Measurements from ENCODE around the gene OSBPL2.

Gene OSBPL2

DNA sequence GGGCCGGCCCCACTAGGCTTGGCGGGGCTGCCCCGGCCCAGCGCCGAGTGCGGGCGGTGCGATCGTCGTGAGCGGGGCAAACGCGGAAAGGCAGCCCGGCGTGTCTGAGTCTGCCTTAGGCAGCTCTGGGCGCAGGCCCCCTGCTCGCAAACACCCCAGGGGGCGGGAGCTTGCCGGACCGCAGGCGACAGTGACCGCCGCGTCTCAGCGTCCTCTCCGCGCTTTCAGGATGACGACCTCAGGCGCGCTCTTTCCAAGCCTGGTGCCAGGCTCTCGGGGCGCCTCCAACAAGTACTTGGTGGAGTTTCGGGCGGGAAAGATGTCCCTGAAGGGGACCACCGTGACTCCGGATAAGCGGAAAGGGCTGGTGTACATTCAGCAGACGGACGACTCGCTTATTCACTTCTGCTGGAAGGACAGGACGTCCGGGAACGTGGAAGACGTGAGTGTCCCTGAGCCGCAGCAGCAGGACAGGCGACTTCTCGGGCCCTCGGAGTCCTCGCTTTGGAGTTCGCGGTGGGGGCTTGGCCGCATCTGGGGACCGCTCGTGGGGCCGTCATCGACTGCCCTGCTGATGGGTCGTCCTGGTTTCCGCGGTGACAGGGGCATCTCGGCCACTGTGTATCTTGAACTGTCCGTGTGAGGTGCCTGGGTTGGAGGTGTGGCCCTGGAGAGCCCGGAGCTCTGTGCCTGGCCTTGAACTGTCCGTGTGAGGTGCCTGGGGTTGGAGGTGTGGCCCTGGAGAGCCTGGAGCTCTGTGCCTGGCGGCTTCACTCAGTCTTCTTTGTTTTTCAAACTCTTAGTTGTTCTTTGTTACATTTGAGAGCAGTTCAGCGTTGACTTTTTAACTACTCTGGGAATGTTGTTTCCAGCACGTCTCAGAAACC is 65.3 kb downstream of the OSBPL2 start:
- DNase-seq, result peak; percentile 46

DNA sequence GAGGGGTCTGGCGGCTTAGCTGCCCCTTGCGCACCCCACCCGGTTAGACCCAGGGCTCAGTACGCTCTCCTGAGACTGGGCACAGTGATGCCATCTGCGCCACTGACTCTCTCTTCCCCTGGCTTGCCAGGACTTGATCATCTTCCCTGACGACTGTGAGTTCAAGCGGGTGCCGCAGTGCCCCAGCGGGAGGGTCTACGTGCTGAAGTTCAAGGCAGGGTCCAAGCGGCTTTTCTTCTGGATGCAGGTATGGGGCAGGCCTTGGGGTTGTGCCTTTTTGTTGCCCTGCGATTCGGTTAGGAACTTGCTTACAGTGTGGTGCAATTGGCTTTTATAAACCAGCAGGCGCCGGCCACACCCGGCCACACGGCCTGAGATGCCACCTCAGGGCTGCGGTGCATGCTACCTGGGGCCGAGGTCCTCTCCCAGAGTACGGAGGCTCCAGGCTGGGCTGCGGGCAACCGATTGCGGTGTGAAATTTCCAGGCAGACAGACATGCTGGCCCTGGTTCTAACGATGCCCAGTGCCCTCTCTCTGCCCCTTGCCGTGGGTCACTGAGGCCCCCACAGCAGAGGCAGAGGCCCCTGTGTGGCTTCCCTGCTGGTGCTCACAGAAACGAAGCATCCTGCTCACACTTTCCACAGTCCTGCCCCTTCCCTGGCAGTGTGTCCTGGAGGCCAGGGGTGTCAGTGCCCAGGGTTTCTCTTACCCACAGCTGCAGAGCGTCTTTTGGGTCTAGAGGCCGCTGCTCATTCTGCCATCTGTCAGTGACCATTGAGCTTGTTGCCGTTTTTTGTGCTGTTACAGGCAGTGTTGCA is 66.2 kb downstream of the OSBPL2 start:
- peak; percentile 68 for DNase-seq

DNA sequence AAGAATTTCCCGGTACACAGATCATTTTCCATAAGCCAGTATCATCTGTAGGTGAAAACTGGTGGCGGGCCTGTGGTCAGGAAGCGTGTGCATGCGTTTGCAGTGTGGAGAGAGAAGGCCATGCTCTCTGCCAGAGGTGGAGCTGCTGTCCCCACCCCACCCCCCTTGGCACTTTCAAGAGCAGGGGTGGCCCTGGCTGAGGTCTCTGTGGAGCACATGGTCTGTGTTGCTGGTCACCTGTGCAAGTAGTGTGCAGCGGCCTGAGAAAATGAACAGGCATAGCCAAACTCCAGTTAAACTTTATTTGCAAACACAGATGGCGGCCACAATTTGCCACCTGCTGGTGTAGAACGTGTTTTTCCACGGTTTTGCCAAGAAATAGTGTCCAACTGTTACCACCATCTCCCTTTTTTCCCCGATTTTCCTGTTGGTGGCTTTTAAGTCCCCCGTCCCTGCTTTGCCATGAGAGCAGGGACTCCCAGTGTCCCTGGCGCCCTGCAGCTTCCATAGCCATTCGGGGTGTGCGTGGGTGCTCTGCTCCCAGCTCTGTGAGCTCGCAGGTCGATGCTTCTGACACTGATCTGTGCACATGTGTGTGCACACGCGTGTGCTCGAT is 66.9 kb downstream of the OSBPL2 start:
- peak; percentile 84 for DNase-seq

DNA sequence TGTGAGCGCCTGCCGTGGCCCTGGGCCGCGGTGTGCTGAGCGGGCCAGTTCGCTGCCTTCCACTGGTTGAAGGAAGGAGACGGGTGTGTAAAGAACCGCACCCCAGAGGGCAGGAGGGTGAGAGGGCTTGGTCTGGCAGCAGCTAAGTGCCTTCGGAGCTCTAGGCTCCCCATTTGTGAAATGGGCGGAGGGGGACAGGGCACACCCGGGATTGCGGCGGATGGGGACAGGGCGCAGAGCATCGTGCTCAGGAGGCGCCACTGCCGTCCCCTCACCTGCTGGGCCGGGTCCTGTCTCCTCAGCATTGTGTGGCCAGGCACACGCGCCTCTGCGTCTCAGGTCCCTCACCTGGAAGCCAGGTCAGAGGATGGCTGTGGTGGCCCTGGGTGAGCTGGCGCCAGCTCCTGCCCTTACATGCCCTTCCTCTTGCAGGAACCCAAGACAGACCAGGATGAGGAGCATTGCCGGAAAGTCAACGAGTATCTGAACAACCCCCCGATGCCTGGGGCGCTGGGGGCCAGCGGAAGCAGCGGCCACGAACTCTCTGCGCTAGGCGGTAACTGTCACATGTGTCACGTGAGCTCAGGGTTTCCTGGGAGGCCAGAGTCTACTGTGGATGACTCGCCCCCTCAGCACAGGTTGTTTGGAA is 67.6 kb downstream of the OSBPL2 start:
- DNase-seq, result peak; percentile 68

DNA sequence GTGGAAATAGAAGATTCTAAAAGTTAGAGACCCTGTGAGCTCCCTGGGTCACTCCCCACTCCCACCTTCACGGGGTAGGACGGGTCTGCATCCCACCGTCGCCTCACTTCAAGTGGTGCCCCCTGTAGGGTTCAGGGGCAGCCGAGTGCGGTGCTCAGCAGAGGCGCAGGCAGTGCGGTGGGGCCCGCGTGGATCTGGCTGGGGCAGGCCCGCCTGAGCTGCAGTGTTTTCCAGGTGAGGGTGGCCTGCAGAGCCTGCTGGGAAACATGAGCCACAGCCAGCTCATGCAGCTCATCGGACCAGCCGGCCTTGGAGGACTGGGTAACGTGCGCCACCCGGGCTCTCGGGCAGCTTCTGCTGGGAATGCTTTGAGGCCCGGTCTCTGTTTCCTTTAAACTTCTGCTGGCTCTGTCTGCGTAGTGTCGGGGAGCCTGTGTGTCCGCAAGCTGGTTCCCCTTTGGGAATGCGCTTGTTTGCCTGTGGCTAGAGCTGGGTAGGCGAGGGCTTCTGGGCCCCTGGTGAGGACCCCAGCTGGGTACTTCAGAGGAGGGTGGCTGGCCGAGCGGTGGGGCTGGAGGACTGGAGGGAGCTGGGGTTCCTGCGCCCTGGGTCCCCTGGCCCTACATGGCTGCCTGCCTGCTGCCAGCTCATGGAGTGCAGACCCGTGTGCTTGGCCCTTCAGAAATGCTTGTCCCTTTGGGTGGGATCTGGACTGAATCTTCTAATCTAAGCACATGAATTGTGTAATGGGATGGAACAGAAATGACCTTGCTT is 68.3 kb downstream of the OSBPL2 start:
- peak; percentile 49 for DNase-seq

DNA sequence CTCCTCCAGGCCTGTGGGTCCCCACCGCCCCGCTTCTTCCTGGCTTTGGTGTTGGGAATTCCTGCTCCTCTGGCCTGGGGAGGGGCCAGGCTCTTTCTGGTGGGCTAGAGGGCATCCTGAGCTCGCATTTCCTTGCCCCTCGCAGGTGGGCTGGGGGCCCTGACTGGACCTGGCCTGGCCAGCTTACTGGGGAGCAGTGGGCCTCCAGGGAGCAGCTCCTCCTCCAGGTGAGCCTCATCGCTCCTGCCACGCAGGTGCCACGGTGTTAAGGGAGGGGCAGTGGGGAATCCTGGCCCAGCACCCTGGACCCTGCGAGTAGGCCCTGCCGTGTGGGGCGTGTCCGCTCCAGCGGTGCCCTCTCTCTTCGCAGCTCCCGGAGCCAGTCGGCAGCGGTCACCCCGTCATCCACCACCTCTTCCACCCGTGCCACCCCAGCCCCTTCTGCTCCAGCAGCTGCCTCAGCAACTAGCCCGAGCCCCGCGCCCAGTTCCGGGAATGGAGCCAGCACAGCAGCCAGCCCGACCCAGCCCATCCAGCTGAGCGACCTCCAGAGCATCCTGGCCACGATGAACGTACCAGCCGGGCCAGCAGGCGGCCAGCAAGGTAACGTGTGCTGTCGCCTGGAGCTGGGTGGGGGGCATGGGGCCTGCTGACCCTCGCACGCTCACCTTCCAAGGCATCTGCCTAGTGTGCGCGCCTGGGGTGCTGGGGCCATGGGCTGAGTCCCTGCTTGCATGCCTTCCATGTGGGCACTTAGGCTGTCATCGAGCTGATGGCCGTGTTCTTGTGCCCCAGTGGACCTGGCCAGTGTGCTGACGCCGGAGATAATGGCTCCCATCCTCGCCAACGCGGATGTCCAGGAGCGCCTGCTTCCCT is 69.1 kb downstream of the OSBPL2 start:
- DNase-seq, result peak; percentile 62

DNA sequence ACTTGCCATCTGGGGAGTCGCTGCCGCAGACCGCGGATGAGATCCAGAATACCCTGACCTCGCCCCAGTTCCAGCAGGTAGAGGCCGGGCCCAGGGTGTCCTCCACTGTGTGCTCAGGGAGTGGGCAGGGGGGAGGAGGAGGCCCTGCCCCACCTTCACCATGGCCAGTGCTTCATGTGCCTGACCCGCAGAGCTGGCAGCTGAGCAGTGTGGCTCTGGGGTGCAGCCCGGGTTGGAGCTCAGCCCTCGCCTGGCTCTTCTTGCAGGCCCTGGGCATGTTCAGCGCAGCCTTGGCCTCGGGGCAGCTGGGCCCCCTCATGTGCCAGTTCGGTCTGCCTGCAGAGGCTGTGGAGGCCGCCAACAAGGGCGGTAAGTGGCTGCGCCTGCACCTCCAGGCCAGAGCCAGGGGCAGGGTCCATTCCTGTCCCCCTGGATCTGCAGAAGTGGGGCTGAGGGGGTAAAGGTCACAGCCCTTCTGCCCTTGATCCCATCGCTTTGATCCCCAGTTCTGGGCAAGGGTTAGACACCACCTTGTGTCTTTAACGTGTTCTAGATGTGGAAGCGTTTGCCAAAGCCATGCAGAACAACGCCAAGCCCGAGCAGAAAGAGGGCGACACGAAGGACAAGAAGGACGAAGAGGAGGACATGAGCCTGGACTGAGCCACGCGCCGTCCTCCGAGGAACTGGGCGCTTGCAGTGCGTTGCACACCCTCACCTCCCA is 69.9 kb downstream of the OSBPL2 start:
- DNase-seq, result no peak

DNA sequence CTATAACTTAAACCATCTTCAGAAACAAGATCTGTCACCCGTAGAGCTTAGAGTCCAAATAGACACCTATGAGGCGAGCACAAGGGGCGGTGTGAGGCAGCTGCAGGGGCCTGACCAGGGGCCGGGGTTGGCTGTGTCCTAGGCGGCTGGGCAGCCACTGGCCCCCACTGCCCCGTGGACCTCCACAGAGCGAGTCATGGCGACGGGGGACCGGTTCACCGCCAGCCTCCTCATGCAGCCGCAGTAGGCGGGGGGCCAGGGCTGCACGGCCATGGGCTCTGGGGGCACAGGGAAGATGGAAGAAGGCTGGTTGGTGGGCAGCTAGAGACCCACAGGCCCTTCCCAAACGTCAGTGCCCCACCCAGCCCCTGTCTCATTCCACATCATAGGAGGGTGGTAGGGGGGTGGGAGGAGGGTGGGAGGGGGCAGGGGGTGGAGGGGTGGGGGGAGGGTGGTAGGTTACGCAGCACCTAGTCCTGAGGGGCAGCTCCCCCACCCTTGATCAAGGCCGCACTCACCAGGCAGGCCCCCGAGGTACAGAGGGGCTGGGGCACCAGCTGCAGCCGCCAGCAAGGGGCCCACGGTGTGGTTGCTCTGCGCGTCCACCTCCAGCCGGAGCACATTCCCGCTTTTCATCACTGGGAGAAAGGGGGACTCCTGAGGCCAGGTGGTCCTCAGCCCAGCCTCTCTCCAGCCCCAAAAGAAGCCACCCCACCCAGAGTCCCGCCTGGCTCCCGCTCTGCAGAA is 71.0 kb downstream of the OSBPL2 start:
- peak; percentile 67 for DNase-seq

DNA sequence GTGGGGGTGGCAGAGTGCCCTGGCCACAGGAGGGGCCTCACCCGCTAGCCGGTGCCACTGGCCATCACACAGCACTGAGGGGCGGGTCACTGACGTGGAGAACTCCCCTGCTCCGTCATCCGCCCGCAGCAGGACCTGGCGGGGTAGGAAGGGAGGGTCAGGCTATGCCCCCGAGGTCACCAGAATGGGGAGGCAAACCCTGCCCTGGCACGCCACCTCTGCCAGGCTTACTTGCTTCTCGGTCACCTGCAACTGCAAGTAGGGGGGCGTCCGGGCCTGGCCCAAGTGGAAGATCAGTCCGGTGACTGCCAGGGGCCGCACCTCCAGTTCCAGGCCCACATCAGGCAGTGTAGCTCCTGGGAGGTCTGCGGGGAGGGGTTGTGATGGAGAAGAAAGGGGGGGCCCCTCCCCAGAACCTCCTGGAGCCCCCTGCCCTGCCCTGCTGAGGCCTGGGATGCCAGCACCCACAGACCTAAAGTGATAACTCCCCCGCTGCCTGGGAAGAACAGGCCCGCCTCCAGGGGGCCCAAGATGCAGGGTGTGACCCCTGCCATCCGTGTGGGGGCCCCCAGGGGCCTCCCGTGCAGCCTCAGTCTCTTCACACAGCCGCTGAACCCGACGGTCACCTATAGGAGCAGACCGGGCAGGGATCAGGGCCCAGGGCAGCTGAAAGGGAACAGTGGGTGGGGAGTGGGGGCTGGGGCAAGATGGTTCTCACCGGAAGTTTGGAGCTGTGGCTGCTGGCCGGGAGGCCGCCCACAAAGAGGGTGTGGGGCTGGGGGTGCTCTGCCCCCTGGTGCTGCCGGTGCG is 71.8 kb downstream of the OSBPL2 start:
- peak; percentile 48 for DNase-seq

DNA sequence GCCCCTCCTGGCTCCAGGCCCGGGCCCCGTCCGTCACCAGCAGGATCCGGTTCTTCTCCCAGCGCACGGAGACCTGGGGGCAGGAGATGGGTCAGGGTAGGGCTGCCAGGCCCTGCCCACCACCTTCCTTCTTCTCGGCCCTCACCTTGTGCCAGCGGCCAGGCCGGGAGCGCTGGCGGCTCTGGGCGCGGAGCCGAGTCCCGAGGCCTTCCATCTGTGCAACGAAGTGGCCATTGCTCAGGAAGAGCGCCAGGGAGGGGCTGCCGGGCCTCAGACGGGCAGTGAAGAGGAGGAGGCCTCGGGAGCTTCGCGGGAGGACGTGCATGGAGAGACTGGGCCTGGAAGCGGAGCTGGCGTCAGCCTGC is 72.4 kb downstream of the OSBPL2 start:
- peak; percentile 50 for DNase-seq

DNA sequence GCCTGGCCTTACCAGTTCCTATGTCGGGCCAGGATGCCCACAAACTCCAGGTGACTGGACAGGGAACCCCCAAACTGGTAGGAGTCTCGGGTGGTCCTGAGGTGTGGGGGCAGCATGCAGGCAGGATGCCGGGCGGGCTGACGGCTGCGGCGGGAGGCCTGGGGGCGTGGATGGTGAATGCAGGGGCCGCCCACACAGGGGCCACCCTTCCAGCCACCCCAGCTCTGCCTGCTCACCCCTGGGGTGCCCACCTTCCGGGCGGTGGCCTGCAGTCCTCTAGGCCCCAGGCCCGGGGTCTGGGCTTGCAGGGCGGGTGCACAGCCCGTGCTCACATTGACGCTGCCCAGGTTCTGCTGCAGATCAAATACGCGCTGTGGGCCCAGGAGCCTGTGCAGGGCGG is 72.8 kb downstream of the OSBPL2 start:
- no peak for DNase-seq

DNA sequence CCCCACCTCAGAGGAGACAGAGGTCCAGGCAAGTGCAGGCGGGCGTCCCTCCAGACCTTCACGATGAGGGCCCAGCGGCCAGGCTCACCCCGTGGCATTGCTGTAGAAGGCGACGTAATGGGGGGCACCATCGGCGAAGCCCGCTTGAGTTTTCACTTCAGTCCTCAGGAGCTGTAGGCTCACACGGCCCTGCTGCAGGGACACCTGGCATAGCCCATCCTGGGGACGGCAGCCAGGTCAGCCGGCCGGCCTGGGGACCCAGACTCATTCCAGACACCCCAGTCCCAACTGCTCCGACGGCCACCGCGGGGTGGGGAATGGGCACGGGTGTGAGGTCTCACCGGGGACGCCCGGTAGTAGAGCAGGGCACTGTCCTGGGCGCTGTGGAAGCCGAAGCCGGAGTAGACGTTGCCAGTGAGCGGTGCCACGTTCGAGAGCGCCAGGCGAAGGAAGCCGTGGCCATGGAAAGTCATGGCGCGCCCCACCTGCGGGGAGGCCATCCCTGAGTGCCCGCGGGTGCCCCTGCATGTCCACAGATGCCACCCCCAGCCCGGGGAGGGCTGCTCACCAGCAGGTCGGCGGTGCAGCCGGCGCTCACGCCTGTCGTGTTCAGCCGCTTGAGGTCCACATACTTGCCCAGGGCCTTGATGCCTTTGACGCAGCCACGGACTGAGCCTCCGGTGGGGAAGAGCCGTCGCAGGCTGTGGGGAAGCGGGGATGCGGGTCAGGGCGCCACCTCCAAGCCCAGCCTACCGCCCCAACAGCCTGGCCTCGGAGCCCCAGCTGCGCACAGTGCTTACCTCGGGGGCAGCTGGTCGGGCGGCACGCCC is 73.7 kb downstream of the OSBPL2 start:
- no peak for DNase-seq

DNA sequence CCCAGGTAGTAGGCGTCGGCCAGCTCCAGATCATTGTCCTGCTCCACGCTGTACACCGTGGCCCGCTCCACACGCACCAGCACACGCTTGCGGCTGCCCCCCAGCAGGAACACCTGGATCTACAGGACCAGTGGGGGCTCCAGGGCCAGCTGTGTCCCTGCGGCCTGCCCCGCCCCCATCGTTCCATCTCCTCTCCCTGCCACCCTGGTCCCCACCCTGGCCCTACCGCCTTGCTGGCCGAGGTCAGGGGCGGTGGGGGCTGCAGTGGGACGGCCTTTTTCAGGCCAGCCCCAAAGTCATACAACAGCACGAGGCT is 74.3 kb downstream of the OSBPL2 start:
- DNase-seq, result no peak

DNA sequence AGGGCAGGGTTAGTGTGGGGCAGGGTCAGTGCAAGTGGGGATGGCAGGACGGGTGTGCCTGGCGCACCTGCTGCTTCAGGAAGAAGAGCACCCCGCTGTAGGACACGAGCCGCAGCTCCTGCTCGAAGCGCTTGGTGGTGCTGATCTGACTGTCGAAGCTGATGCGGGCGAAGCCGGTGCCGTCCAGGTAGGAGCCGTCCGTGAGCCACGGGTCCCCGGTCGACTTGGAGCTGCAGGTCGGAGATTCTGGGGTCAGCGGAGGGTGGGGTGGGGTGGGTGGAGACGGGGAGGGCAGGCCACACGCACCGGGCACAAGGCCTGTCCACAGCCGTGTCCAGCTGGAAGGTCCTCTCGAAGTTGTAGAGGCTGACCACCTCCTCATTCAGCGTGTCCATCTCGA is 74.7 kb downstream of the OSBPL2 start:
- peak; percentile 46 for DNase-seq

DNA sequence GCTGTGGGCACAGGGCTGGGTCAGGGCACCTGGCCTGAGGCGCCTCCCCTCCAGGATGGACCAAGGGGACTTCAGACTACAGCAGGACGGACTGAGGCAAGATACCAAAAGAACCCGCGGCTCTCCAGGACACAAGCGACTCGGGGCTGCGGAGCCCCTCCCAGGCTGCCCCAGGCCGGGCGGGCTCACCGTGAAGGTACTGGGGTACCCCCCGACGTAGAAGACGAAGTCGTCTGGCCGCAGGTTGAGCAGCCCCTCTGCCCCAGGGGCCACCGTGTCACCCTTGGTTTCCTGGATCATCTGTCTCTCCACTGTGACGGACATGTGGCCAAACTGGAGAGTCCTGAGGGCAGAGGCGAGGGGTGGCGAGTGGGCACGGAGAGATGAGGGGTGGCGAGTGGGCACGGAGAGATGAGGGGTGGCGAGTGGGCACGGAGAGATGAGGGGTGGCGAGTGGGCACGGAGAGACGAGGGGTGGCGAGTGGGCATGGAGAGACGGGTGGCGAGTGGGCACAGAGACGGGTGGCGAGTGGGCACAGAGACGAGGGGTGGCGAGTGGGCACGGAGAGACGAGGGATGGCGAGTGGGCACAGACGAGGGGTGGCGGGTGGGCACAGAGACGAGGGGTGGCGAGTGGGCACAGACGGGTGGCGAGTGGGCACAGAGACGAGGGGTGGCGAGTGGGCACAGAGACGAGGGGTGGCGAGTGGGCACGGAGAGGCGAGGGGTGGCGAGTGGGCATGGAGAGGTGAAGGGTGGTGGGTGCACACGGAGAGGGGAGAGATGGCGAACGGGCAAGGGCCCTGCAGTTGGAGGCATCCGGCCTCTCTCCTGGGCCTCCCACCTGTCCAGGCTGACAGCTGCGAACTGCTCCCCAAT is 75.4 kb downstream of the OSBPL2 start:
- DNase-seq, result no peak

DNA sequence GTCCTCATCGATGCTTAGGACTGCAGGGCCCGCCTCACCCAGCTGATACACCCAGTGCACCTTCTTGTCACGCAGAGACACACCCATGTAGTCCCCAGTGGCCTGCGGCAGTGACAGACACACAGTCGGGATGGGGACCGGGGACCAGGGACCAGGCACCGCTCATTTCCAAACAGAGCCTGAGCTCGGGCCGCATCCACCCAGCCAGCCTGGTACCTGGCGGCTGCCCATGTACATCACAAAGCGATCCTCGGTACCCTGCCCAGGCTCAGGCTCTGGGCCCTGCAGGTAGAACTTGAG is 76.0 kb downstream of the OSBPL2 start:
- peak; percentile 79 for DNase-seq

DNA sequence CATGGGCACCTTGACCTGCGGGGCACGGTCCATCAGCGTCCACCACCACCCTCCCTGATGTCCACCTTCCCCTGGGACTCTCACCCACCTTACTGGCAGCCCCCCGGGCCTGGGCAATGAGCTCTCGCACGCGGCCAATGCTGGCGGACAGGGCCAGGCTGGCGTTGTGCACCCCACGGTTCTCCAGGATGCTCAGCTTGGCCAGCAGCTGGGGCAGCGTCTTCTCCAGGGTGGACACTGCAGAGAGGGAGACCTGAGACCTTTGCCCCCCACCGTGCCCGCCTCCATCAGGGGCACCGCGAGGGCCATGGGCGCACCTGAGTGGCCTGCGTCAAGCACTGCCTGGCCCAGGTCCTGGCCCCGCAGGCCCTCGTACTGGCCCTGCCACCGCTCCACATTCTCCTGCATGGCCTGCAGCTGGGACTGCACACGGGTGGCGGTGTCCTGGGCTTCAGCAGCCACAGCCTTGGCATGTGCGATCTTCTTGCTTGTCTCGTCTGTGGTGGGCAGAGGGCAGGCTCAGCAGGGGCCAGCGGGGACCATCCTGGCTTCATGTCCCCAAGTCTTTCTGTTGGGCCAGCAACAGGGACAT is 76.5 kb downstream of the OSBPL2 start:
- DNase-seq, result peak; percentile 59

All from 8988T (cell line).